Activated CD8-positive, alpha-beta memory T cell treated with anti-CD3 and anti-CD28 coated beads, Interleukin-2, amount 50 U/mL, for 1 hour (primary cell): ENCODE data around the gene MBD1.
"Not testable (repeated sequence)": the region's sequence is repeated elsewhere in the genome, so short reads cannot be mapped to it uniquely, and the experiment has no call there.

Experiments used
- DNase-seq: peaks from one replicate; pipeline ENCODE4 v3.0.0-alpha.2; 2020; ENCODE audit errors: extremely low read depth

The MBD1 gene

GRCh38 chr18:50281295-50281971, at the start of gene MBD1:
Gene MBD1 (minus strand): TSS chr18:50281523. CDS start chr18:50279992, 1,531 bp downstream.
- peak; percentile 94 for DNase-seq

GRCh38 chr18:50330176-50330575, 48.9 kb upstream of the MBD1 start:
- DNase-seq, result no peak

- no peak for DNase-seq
Observed at GRCh38 chr18:50327983-50328382, 46.7 kb upstream of the MBD1 start.

- no peak for DNase-seq
Observed at GRCh38 chr18:50320719-50321118, 39.4 kb upstream of the MBD1 start.

GRCh38 chr18:50315100-50315871, 34.0 kb upstream of the MBD1 start:
- DNase-seq, result no peak

GRCh38 chr18:50313873-50314460, 32.6 kb upstream of the MBD1 start:
- no peak for DNase-seq

GRCh38 chr18:50313031-50313607, 31.8 kb upstream of the MBD1 start:
- no peak for DNase-seq

- no peak for DNase-seq
Observed at GRCh38 chr18:50312296-50313030, 31.1 kb upstream of the MBD1 start.

GRCh38 chr18:50311650-50312049, 30.3 kb upstream of the MBD1 start:
- no peak for DNase-seq

GRCh38 chr18:50310080-50310479, 28.8 kb upstream of the MBD1 start:
- no peak for DNase-seq

GRCh38 chr18:50308851-50309250, 27.5 kb upstream of the MBD1 start:
- not testable (repeated sequence) for DNase-seq

- peak; percentile 87 for DNase-seq
Observed at GRCh38 chr18:50307738-50308470, 26.6 kb upstream of the MBD1 start.

- no peak for DNase-seq
Observed at GRCh38 chr18:50307400-50307737, 26.0 kb upstream of the MBD1 start.

GRCh38 chr18:50306944-50307343, 25.6 kb upstream of the MBD1 start:
- no peak for DNase-seq

- DNase-seq, result no peak
Observed at GRCh38 chr18:50301074-50301473, 19.8 kb upstream of the MBD1 start.

GRCh38 chr18:50299626-50300388, 18.5 kb upstream of the MBD1 start:
- DNase-seq, result no peak

- DNase-seq, result no peak
Observed at GRCh38 chr18:50298443-50299284, 17.3 kb upstream of the MBD1 start.

GRCh38 chr18:50297621-50298442, 16.5 kb upstream of the MBD1 start:
- DNase-seq, result no peak

GRCh38 chr18:50293039-50293438, 11.7 kb upstream of the MBD1 start:
- DNase-seq, result no peak
